GM12878 (cell line): ENCODE results near the gene SLC39A11. TPM values are rescaled to one million over a fixed set of nuclear protein-coding genes. Genes with fewer than 3 reads are reported as not detected.

ENCODE experiments used
- ATAC-seq: fragments of 200-7000 bp; cut with Tn5 transposase; 3 replicates; pipeline ENCODE4 v1.9.1; 2020; ENCODE audit warnings: mild to moderate bottlenecking, moderate library complexity
- BruUV-seq: library from RNA; stranded (reverse); fragments of 400-500 nt; replicated peaks from 2 replicates; lab custom pipeline; 2021; lab: Mats Ljungman, UMichigan
- CTCF ChIA-PET: fragments of 300-600 bp; sonication (Branson Sonifier 250); formaldehyde crosslinking; extraction: SDS; loops from one replicate; lab custom pipeline; 2021; ENCODE audit warnings: inconsistent platforms; lab: Yijun Ruan, JAX
- POLR2A ChIA-PET: fragments of 350-600 bp; formaldehyde crosslinking; extraction: SDS; loops from one replicate; lab custom pipeline; 2021; ENCODE audit warnings: inconsistent platforms; lab: Charles Lee
- RAD21 ChIA-PET: fragments of 300-600 bp; sonication (Branson Sonifier 250); formaldehyde crosslinking; loops from one replicate; lab custom pipeline; 2023; ENCODE audit warnings: antibody characterized with exemption; ENCODE audit not compliant: unreplicated experiment; lab: Charles Lee
- SMC1A ChIA-PET: fragments of 300-600 bp; sonication (Branson Sonifier 250); formaldehyde crosslinking; loops from one replicate; lab custom pipeline; 2023; ENCODE audit not compliant: unreplicated experiment, uncharacterized antibody; lab: Charles Lee
- DNase-seq: peaks from one replicate; pipeline ENCODE4 v3.0.0-alpha.2; 2011; ENCODE audit warnings: low read depth, low spot score
- FAIRE-seq: peaks from 3 replicates; lab custom pipeline; 2011; peaks lifted over from hg19 to GRCh38; lab: Jason Lieb, UNC
- H2AFZ ChIP-seq: 2 replicates; pipeline ENCODE4 v1.6.0; 2011; ENCODE audit warnings: low read depth, low read length, control low read depth; ENCODE audit not compliant: control insufficient read depth
- H3K27ac ChIP-seq: 2 replicates; pipeline ENCODE4 v1.5.1; 2011; ENCODE audit warnings: control low read depth; ENCODE audit not compliant: control insufficient read depth, insufficient read depth
- H3K27me3 ChIP-seq, 2 experiments: replicated peaks in 1 of 2; 2 replicates each; pipeline versions ENCODE4 v1.6.0 to v1.6.1; 2011; ENCODE audit warnings: low read length in 1 of 2; ENCODE audit not compliant: control insufficient read depth in 2 of 2, insufficient read depth in 2 of 2
- H3K36me3 ChIP-seq, 2 experiments: 2 replicates each; pipeline ENCODE4 v1.5.1; 2011; ENCODE audit warnings: low read length in 1 of 2; ENCODE audit not compliant: control insufficient read depth in 2 of 2, insufficient read depth in 2 of 2
- H3K4me1 ChIP-seq: 2 replicates; pipeline ENCODE4 v1.6.1; 2011; ENCODE audit warnings: mild to moderate bottlenecking, low read length, moderate library complexity, mixed read lengths; ENCODE audit not compliant: control insufficient read depth, insufficient read depth
- H3K4me2 ChIP-seq: 2 replicates; pipeline ENCODE4 v1.6.0; 2011; ENCODE audit warnings: control low read depth; ENCODE audit not compliant: control insufficient read depth, insufficient read depth
- H3K4me3 ChIP-seq: fragments of 200-600 bp; sonication (generic); 2 replicates; pipeline ENCODE4 v1.5.1; 2016
- H3K79me2 ChIP-seq: 2 replicates; pipeline ENCODE4 v1.6.0; 2011; ENCODE audit warnings: low read length; ENCODE audit not compliant: control insufficient read depth, insufficient read depth
- H3K9ac ChIP-seq: 2 replicates; pipeline ENCODE4 v1.8.0; 2011; ENCODE audit warnings: low read length, control low read depth, mixed read lengths; ENCODE audit not compliant: control insufficient read depth, insufficient read depth
- H3K9me3 ChIP-seq: replicated peaks from 3 replicates; pipeline ENCODE4 v1.5.1; 2011; ENCODE audit warnings: mild to moderate bottlenecking, low read length; ENCODE audit not compliant: control insufficient read depth, insufficient read depth
- H4K20me1 ChIP-seq: 2 replicates; pipeline ENCODE4 v1.6.0; 2011; ENCODE audit not compliant: control insufficient read depth, insufficient read depth
- BCL3 ChIP-seq: IDR thresholded peaks from 2 replicates; pipeline ENCODE4 v1.6.1; 2011; ENCODE audit warnings: borderline replicate concordance, low read depth, mild to moderate bottlenecking, moderate library complexity, low read length; ENCODE audit not compliant: insufficient read depth, poor library complexity, severe bottlenecking
- CHD1 ChIP-seq: IDR thresholded peaks from 2 replicates; pipeline ENCODE4 v1.6.1; 2012; ENCODE audit warnings: low read depth, low read length, improper control_type of control experiment
- ESRRA ChIP-seq: IDR thresholded peaks from 2 replicates; pipeline ENCODE4 v1.6.1; 2012; ENCODE audit warnings: mild to moderate bottlenecking, low read length, improper control_type of control experiment
- NFIC ChIP-seq: IDR thresholded peaks from 2 replicates; pipeline ENCODE4 v1.6.1; 2012; ENCODE audit warnings: low read depth, mild to moderate bottlenecking, inconsistent platforms, low read length, moderate library complexity
- NFXL1 ChIP-seq: fragments of 450-650 bp; IDR thresholded peaks from 2 replicates; pipeline ENCODE4 v1.6.1; 2017; ENCODE audit warnings: antibody characterized with exemption, mild to moderate bottlenecking, borderline replicate concordance
- NR2C1 ChIP-seq: fragments of 450-650 bp; IDR thresholded peaks from 2 replicates; pipeline ENCODE4 v1.6.1; 2017; ENCODE audit warnings: antibody characterized with exemption, mild to moderate bottlenecking, moderate library complexity
- NR2F1 ChIP-seq: fragments of 450-650 bp; conservative IDR thresholded peaks from 2 replicates; pipeline ENCODE4 v1.6.1; 2017; ENCODE audit warnings: mild to moderate bottlenecking
- PBX3 ChIP-seq: IDR thresholded peaks from 2 replicates; pipeline ENCODE4 v1.6.1; 2011; ENCODE audit warnings: mild to moderate bottlenecking, low read depth, low read length, moderate library complexity; ENCODE audit not compliant: insufficient replicate concordance
- RBBP5 ChIP-seq: fragments of 200-600 bp; sonication (generic); conservative IDR thresholded peaks from 2 replicates; pipeline ENCODE4 v1.6.1; 2016
- TCF3 ChIP-seq: IDR thresholded peaks from 2 replicates; pipeline ENCODE4 v1.6.1; 2012; ENCODE audit warnings: low read depth, mild to moderate bottlenecking, low read length, borderline replicate concordance; ENCODE audit not compliant: insufficient read depth
- ZZZ3 ChIP-seq: IDR thresholded peaks from 2 replicates; pipeline ENCODE4 v1.6.1; 2011; ENCODE audit warnings: low read depth; ENCODE audit not compliant: control insufficient read depth, insufficient read length
- WGBS: methylation state at CpG from one replicate; pipeline ENCODE4 v1.1.6; 2016; ENCODE audit warnings: low lambda C conversion rate; ENCODE audit not compliant: insufficient replicate concordance, insufficient coverage; ENCODE audit errors: missing lambda C conversion rate; 5-methylcytosine and 5-hydroxymethylcytosine counted together
- in situ Hi-C: fragments of 300-500 bp; cut with MboI; formaldehyde crosslinking; loops from 9 replicates; pipeline ENCODE4 v1.14.3; 2018; ENCODE audit warnings: mixed read lengths
- intact Hi-C: fragments of 100-400 bp; cut with micrococcal nuclease; formaldehyde crosslinking; loops from one replicate; pipeline ENCODE4 v1.14.2; 2022; ENCODE audit not compliant: unreplicated experiment
- polyA plus RNA-seq, 11 experiments: library from polyadenylated mRNA; depleted of rRNA in 4 of 11; unstranded in 6 of 11; stranded (reverse) in 5 of 11; fragments of >200 nt; fragmentation: Nextera tagmentation in 4 of 11; fragmentation: Illumina TruSeq in 1 of 11; extraction: Ambion mirVana in 4 of 11; extraction: Trizol in 1 of 11; gene quantifications; 1 replicate in 1 of 11; 2 replicates in 10 of 11; pipeline versions ENCODE4 v1.2.1 to v1.2.3, GENCODE V29; 2011 to 2016; ENCODE audit warnings: inconsistent platforms in 2 of 11, missing spikeins in 2 of 11, low read depth in 1 of 11
- total RNA-seq, 4 experiments: library from RNA; depleted of rRNA in 3 of 4; stranded (reverse); fragments of >200 nt in 3 of 4; fragmentation: Illumina TruSeq in 1 of 4; extraction: Trizol in 1 of 4; gene quantifications; 2 replicates each; pipeline versions ENCODE4 v1.2.1 to v1.2.3, GENCODE V29; 2013 to 2021

Gene SLC39A11
- total and polyA plus RNA-seq, 10 of the 15 experiments (the other 5 are each of a cell fraction or from before 2014, with no cell fraction given): 8.6 to 23.8 (median 14.0) TPM

- no peak overlapping the region for H3K4me2 ChIP-seq
- peaks cover 0 to 4% of the 10 kb centered on the region in 2 experiments; a peak in 2 of 4 replicates for H3K36me3 ChIP-seq
- FAIRE-seq (no peak), ATAC-seq (no peak), DNase-seq (no peak)
- no peak overlapping the region for H2AFZ ChIP-seq
- RAD21 ChIA-PET: interaction anchor here (0.7 kb wide), 1 partner anchor 193 kb away, joined by 3 read pairs; no protein-coding TSS in a partner anchor
- no peaks in the 10 kb centered on the region for H3K79me2 ChIP-seq
- H3K27me3 ChIP-seq: no peaks in the 10 kb centered on the region
- no TSS peak for BruUV-seq
- 93% methylated on average over 8 of the region's 8 CpGs for WGBS
- TF ChIP-seq ZZZ3 (no peak), NR2C1 (no peak), NR2F1 (no peak), NFXL1 (no peak), RBBP5 (no peak), ESRRA (no peak)
- H3K9me3 ChIP-seq: no peaks in the 10 kb centered on the region
- CTCF ChIA-PET: interaction anchor here (1.0 to 2.1 kb wide), 2 partner anchors 18 to 36 kb away, joined by 3 to 5 read pairs; no protein-coding TSS in a partner anchor
- no peak overlapping the region for H3K27ac ChIP-seq
- in situ Hi-C loops (no loop called here), intact Hi-C loops (no loop called here)
- no peak overlapping the region for H3K9ac ChIP-seq
- H3K4me3 ChIP-seq: no peak overlapping the region
- SMC1A ChIA-PET: interaction anchor here (0.7 to 1.3 kb wide), 4 partner anchors 19 to 225 kb away, joined by 3 to 4 read pairs (median 3); no protein-coding TSS in a partner anchor
- no peaks in the 10 kb centered on the region for H3K4me1 ChIP-seq
- no peaks in the 10 kb centered on the region; the same call in 1 of the 2 replicates for H4K20me1 ChIP-seq
- POLR2A ChIA-PET: no interaction called here
Measured at GRCh38 chr17:72950242-72950931, 142.1 kb downstream of the SLC39A11 start.

- no peaks in the 10 kb centered on the region for H3K4me1 ChIP-seq
- no peaks in the 10 kb centered on the region for H3K79me2 ChIP-seq
- H3K27me3 ChIP-seq: no peaks in the 10 kb centered on the region
- no peak for FAIRE-seq
- no peak overlapping the region for H3K27ac ChIP-seq
- no peak for ATAC-seq
- TF ChIP-seq PBX3: peak; percentile 14
- TF ChIP-seq TCF3: 0 out of 2 replicates have a peak, but pooled peaks have one; percentile 39
- peak; percentile 94 for TF ChIP-seq BCL3
- no peak for TF ChIP-seq CHD1
- peak; percentile 44; the same call in 1 of the 2 replicates for TF ChIP-seq NFIC
- DNase-seq: no peak
- no peaks in the 10 kb centered on the region for H3K9me3 ChIP-seq
- H3K4me3 ChIP-seq: no peak overlapping the region
- peaks cover 0 to 4% of the 10 kb centered on the region in 2 experiments; a peak in 2 of 4 replicates for H3K36me3 ChIP-seq
- no peak overlapping the region for H3K4me2 ChIP-seq
- ChIA-PET CTCF (no interaction called here), RAD21 (no interaction called here), SMC1A (interaction anchor here (0.8 kb wide), 1 partner anchor 122 kb away, joined by 3 read pairs; no protein-coding TSS in a partner anchor), POLR2A (no interaction called here)
- 99% methylated on average over 23 of the region's 23 CpGs for WGBS
- in situ Hi-C loops: no loop called here
- H2AFZ ChIP-seq: no peak overlapping the region
- intact Hi-C loops: no loop called here
- no peaks in the 10 kb centered on the region for H4K20me1 ChIP-seq
- BruUV-seq: no TSS peak
- no peak overlapping the region for H3K9ac ChIP-seq
Measured at GRCh38 chr17:72948115-72948514, 144.4 kb downstream of the SLC39A11 start.
